ENCODE results near the gene DEFB132.

GRCh38 chr20:214383-214782 is 43.1 kb upstream of the DEFB132 start:
- TF ChIP-seq EZH2 (optimal IDR thresholded peaks at IDR 0.05; ENCODE audit: low read depth, low read length), result no peak
- no peak for TF ChIP-seq CTCF (IDR thresholded peaks at IDR 0.05; ENCODE audit: low read length)
- no peak for TF ChIP-seq EZH2phosphoT487 (IDR thresholded peaks at IDR 0.05; ENCODE audit: low read length)
